ENCODE data around the gene RAB5A.

DNA sequence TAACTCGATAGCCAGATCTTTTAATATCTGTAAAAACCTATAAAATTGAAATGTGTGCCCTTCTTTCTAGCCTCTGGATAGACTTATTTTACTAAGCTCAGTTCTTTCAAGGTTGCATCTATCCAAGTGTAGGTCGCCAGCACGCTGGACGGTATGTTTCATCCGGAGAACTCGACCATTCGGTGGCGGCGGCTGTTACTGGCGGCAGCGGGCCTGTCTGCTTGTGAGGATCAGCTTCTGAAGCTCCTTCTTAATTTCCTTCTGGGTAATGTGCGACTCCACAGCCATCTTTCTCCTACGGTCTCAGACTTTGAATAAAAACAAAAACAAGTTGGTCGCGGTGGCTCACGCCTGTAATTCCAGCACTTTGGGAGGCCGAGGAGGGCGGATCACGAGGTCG lies 61.1 kb downstream of the RAB5A start:
- TF ChIP-seq CEBPB (IDR thresholded peaks at IDR 0.05; ENCODE audit: low read depth, low read length) (no peak), POLR2A (IDR thresholded peaks at IDR 0.05; ENCODE audit: low read depth, low read length) (no peak), BHLHE40 (IDR thresholded peaks at IDR 0.05; ENCODE audit: low read depth, low read length) (no peak), CTCF (conservative IDR thresholded peaks at IDR 0.05; ENCODE audit: low read depth, low read length) (no peak), RCOR1 (IDR thresholded peaks at IDR 0.05; ENCODE audit: insufficient replicate concordance, low read length) (no peak), USF2 (IDR thresholded peaks at IDR 0.05; ENCODE audit: low read depth, low read length) (no peak), RFX5 (IDR thresholded peaks at IDR 0.05; ENCODE audit: low read depth, low read length) (no peak), CHD1 (IDR thresholded peaks at IDR 0.05; ENCODE audit: low read depth, low read length) (no peak), RAD21 (IDR thresholded peaks at IDR 0.05; ENCODE audit: low read length) (no peak), MAZ (IDR thresholded peaks at IDR 0.05; ENCODE audit: borderline replicate concordance, low read depth, low read length) (no peak), MXI1 (IDR thresholded peaks at IDR 0.05; ENCODE audit: borderline replicate concordance, low read depth, low read length) (no peak), MAFK (IDR thresholded peaks at IDR 0.05; ENCODE audit: low read depth, low read length) (no peak)
- TF ChIP-seq, protein P1, sequence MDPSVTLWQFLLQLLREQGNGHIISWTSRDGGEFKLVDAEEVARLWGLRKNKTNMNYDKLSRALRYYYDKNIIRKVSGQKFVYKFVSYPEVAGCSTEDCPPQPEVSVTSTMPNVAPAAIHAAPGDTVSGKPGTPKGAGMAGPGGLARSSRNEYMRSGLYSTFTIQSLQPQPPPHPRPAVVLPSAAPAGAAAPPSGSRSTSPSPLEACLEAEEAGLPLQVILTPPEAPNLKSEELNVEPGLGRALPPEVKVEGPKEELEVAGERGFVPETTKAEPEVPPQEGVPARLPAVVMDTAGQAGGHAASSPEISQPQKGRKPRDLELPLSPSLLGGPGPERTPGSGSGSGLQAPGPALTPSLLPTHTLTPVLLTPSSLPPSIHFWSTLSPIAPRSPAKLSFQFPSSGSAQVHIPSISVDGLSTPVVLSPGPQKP (IDR thresholded peaks at IDR 0.05; ENCODE audit: borderline replicate concordance, low read depth, low read length) = no peak

Data from IMR-90 (cell line).